Measurements from ENCODE around the gene ZMYND19.
"Not testable (repeated sequence)": the region's sequence is repeated elsewhere in the genome, so short reads cannot be mapped to it uniquely, and the experiment has no call there.

The ZMYND19 gene

GRCh38 chr9:137613738-137614523 lies 23.6 kb upstream of the ZMYND19 start:
- DNase-seq: no peak

- no peak for DNase-seq
Measured at GRCh38 chr9:137613259-137613658, 22.9 kb upstream of the ZMYND19 start.

- no peak for DNase-seq
Measured at GRCh38 chr9:137612741-137613142, 22.4 kb upstream of the ZMYND19 start.

- DNase-seq: no peak
Measured at GRCh38 chr9:137611623-137612609, 21.6 kb upstream of the ZMYND19 start.

- DNase-seq: no peak
Measured at GRCh38 chr9:137610944-137611343, 20.6 kb upstream of the ZMYND19 start.

GRCh38 chr9:137607141-137607857 lies 17.0 kb upstream of the ZMYND19 start:
- DNase-seq: no peak

- DNase-seq: no peak
Measured at GRCh38 chr9:137606734-137607138, 16.4 kb upstream of the ZMYND19 start.

GRCh38 chr9:137606005-137606621 lies 15.8 kb upstream of the ZMYND19 start:
- DNase-seq: no peak

GRCh38 chr9:137605121-137606004 lies 15.1 kb upstream of the ZMYND19 start, which contains the start of gene ARRDC1:
ARRDC1 (plus strand) TSS chr9:137605686; CDS start chr9:137605718, 32 bp downstream.
- peak; percentile 87 for DNase-seq

GRCh38 chr9:137604345-137605086 lies 14.2 kb upstream of the ZMYND19 start:
- no peak for DNase-seq

- no peak for DNase-seq
Measured at GRCh38 chr9:137603879-137604278, 13.6 kb upstream of the ZMYND19 start.

- DNase-seq: no peak
Measured at GRCh38 chr9:137602661-137603060, 12.3 kb upstream of the ZMYND19 start.

GRCh38 chr9:137598943-137599342 lies 8.6 kb upstream of the ZMYND19 start:
- DNase-seq: no peak

GRCh38 chr9:137596577-137596976 lies 6.3 kb upstream of the ZMYND19 start:
- DNase-seq: not testable (repeated sequence)

GRCh38 chr9:137593176-137593575 lies 2.9 kb upstream of the ZMYND19 start:
- no peak for DNase-seq

GRCh38 chr9:137592767-137593166 lies 2.5 kb upstream of the ZMYND19 start:
- no peak for DNase-seq

- no peak for DNase-seq
Measured at GRCh38 chr9:137590123-137590468, 216 bp downstream of the ZMYND19 start.

GRCh38 chr9:137589441-137590122 lies 730 bp downstream of the ZMYND19 start:
- no peak for DNase-seq

- DNase-seq: no peak
Measured at GRCh38 chr9:137588891-137589290, 1.4 kb downstream of the ZMYND19 start.

- no peak for DNase-seq
Measured at GRCh38 chr9:137588311-137588710, 2.0 kb downstream of the ZMYND19 start.
